ENCODE measurements around the gene PEAK1. TPM values are rescaled to one million over a fixed set of nuclear protein-coding genes. Genes with fewer than 3 reads are reported as not detected.

PEAK1 gene
- total RNA-seq, 1 experiment from 2014 or later = 21.2 TPM

- WGBS (ENCODE audit: extremely low coverage, insufficient read length, low lambda C conversion rate) = no CpG with 5 or more reads among the region's 4 CpGs
- H3K27me3 Mint-ChIP-seq (ENCODE audit: low read depth) = peaks cover 3% of the 10 kb centered on the region; the same call in 1 of the 2 replicates
These were observed 343.5 kb downstream of the PEAK1 start for GRCh38 chr15:77076323-77076915.

More at GRCh38 chr15:77076323-77076915, 343.5 kb downstream of the PEAK1 start:
- no peak overlapping the region for H3K4me2 ChIP-seq (ENCODE audit: insufficient read depth, insufficient read length, low read length)
- no peak overlapping the region for H3K27ac Mint-ChIP-seq
- H3K27me3 ChIP-seq (ENCODE audit: insufficient read depth, low read length) = no peaks in the 10 kb centered on the region
- no peak overlapping the region for H3K4me3 Mint-ChIP-seq
- no peak for TF ChIP-seq CTCF (conservative IDR thresholded peaks at IDR 0.05)
- H3K79me1 ChIP-seq (ENCODE audit: insufficient read depth, low read depth, low read length, poor library complexity, severe bottlenecking) = no peaks in the 10 kb centered on the region
- H2BK20ac ChIP-seq (ENCODE audit: low read depth, low read length, poor library complexity, severe bottlenecking) = no peak overlapping the region
- no peak overlapping the region for H4K5ac ChIP-seq (ENCODE audit: insufficient read length, low read depth, low read length)
- H3K4me1 Mint-ChIP-seq = peaks cover under 1 to 5% of the 10 kb centered on the region in 2 experiments
- no peak overlapping the region for H4K91ac ChIP-seq (ENCODE audit: insufficient read length, low read depth, low read length)
- H3K56ac ChIP-seq (ENCODE audit: insufficient read length, low read depth, low read length) = no peak overlapping the region
- no peaks in the 10 kb centered on the region for H3K4me1 ChIP-seq (ENCODE audit: insufficient read depth, low read length)
- H2BK5ac ChIP-seq (ENCODE audit: insufficient read length, low read length) = no peak overlapping the region
- no peak overlapping the region for H2BK15ac ChIP-seq (ENCODE audit: low read depth, low read length)
- no peaks in the 10 kb centered on the region for H3K9me3 ChIP-seq (ENCODE audit: control insufficient read depth, low read depth, low read length)
- no peak overlapping the region for H3K18ac ChIP-seq (ENCODE audit: insufficient read length, low read depth, low read length)
- H2AFZ ChIP-seq (ENCODE audit: low read length) = no peak overlapping the region
- H4K20me1 ChIP-seq (ENCODE audit: control insufficient read depth, insufficient read depth, insufficient read length) = no peaks in the 10 kb centered on the region
- no peak overlapping the region for H4K8ac ChIP-seq (replicated peaks; ENCODE audit: insufficient read length, low read depth, low read length)
- no peak overlapping the region for H3K4ac ChIP-seq (ENCODE audit: low read depth, low read length)
- no peak overlapping the region for H2AK5ac ChIP-seq (ENCODE audit: insufficient read length, low read length)
- H3K23me2 ChIP-seq (ENCODE audit: insufficient read length, low read depth, low read length, poor library complexity, severe bottlenecking) = no peaks in the 10 kb centered on the region
- no peak overlapping the region for H2BK12ac ChIP-seq (ENCODE audit: insufficient read length, low read depth, low read length)
- H3T11ph ChIP-seq (ENCODE audit: low read length) = no peak overlapping the region
- no peak for DNase-seq
- H3K36me3 Mint-ChIP-seq (ENCODE audit: insufficient read depth in 1 of 3, low read depth in 3 of 3) = peaks cover 0 to 4% (median 0%) of the 10 kb centered on the region in 3 experiments; a peak in 1 of 7 replicates
- no peak overlapping the region for H3K23ac ChIP-seq (ENCODE audit: insufficient read length, low read depth, low read length)
- no peak overlapping the region for H3K27ac ChIP-seq (ENCODE audit: insufficient read length, low read depth, low read length)
- peaks cover 0 to 4% of the 10 kb centered on the region in 2 experiments; a peak in 2 of 5 replicates for H3K9me3 Mint-ChIP-seq
- no peak overlapping the region for H2BK120ac ChIP-seq (ENCODE audit: low read depth, low read length, poor library complexity, severe bottlenecking)
- H3K79me2 ChIP-seq (ENCODE audit: insufficient read depth, low read length) = no peaks in the 10 kb centered on the region
- no peak overlapping the region for H3K9ac ChIP-seq (ENCODE audit: extremely low read depth, insufficient read length, low read length)
- no peak overlapping the region for H3K14ac ChIP-seq (ENCODE audit: insufficient read depth, low read length)

All from H9 (cell line).